GM18951 (cell line): ENCODE data around the gene CRB1.
"Not testable (repeated sequence)": the region's sequence is repeated elsewhere in the genome, so short reads cannot be mapped to it uniquely, and the experiment has no call there.

Experiments
- POLR2A ChIP-seq: IDR thresholded peaks from 4 replicates; pipeline ENCODE4 v1.6.1; 2011; ENCODE audit warnings: mild to moderate bottlenecking; ENCODE audit not compliant: insufficient read length, insufficient read depth; ENCODE audit errors: extremely low read depth
- in situ Hi-C: fragments of 300-500 bp; cut with MboI; formaldehyde crosslinking; loops from one replicate; pipeline ENCODE4 v1.12.0; 2022; ENCODE audit warnings: low sequenced_read_pairs, mixed read lengths, inconsistent platforms; ENCODE audit not compliant: unreplicated experiment

CRB1 gene

GRCh38 chr1:197486946-197487345, 218.9 kb downstream of the CRB1 start:
- in situ Hi-C loops = no loop called here
- no peak for TF ChIP-seq POLR2A

- in situ Hi-C loops = not testable (repeated sequence)
These were observed 223.5 kb downstream of the CRB1 start for GRCh38 chr1:197491505-197491904.

GRCh38 chr1:197496722-197497121, 228.7 kb downstream of the CRB1 start:
- TF ChIP-seq POLR2A = no peak
- in situ Hi-C loops = no loop called here

- in situ Hi-C loops = no loop called here
- no peak for TF ChIP-seq POLR2A
These were observed 242.8 kb downstream of the CRB1 start for GRCh38 chr1:197510691-197511378.

- TF ChIP-seq POLR2A = no peak
- in situ Hi-C loops = no loop called here
These were observed 247.4 kb downstream of the CRB1 start for GRCh38 chr1:197515421-197515820.

GRCh38 chr1:197519741-197520334, 251.8 kb downstream of the CRB1 start:
- in situ Hi-C loops = no loop called here
- no peak for TF ChIP-seq POLR2A

GRCh38 chr1:197521118-197521739, 253.2 kb downstream of the CRB1 start:
- in situ Hi-C loops = no loop called here
- TF ChIP-seq POLR2A = no peak

- in situ Hi-C loops = no loop called here
These were observed 258.8 kb downstream of the CRB1 start for GRCh38 chr1:197526736-197527371.

More at GRCh38 chr1:197526736-197527371, 258.8 kb downstream of the CRB1 start:
- TF ChIP-seq POLR2A = no peak
